Skeletal muscle tissue (tissue), 4 donors: ENCODE data around the gene PTPRO. TPM values are rescaled to one million over a fixed set of nuclear protein-coding genes. Genes with fewer than 3 reads are reported as not detected.

Source experiments
- H3K27ac ChIP-seq: one replicate; pipeline ENCODE4 v1.7.0; 2013; ENCODE audit warnings: mild to moderate bottlenecking, low read depth, low read length, inconsistent platforms
- H3K27me3 ChIP-seq, 3 donors: one replicate each; pipeline ENCODE4 v1.7.0; 2013; ENCODE audit warnings: low read length in 3 of 3; ENCODE audit not compliant: control insufficient read depth in 3 of 3, insufficient read depth in 3 of 3
- H3K36me3 ChIP-seq, 3 donors: one replicate each; pipeline ENCODE4 v1.7.0; 2013; ENCODE audit warnings: low read length in 3 of 3; ENCODE audit not compliant: control insufficient read depth in 3 of 3, insufficient read depth in 3 of 3
- H3K4me1 ChIP-seq, 3 donors: one replicate each; pipeline ENCODE4 v1.7.0; 2013; ENCODE audit warnings: low read length in 3 of 3, mild to moderate bottlenecking in 3 of 3; ENCODE audit not compliant: control insufficient read depth in 3 of 3, insufficient read depth in 3 of 3
- H3K4me3 ChIP-seq, 3 donors: one replicate each; pipeline ENCODE4 v1.7.0; 2013; ENCODE audit warnings: low read length in 3 of 3
- H3K9ac ChIP-seq, 3 donors: one replicate each; pipeline ENCODE4 v1.7.0; 2013; ENCODE audit warnings: low read length in 3 of 3, mild to moderate bottlenecking in 3 of 3, moderate library complexity in 2 of 3, low read depth in 1 of 3
- H3K9me3 ChIP-seq, 3 donors: one replicate each; pipeline ENCODE4 v1.7.0; 2013; ENCODE audit warnings: low read length in 3 of 3; ENCODE audit not compliant: control insufficient read depth in 3 of 3
- total RNA-seq: library from RNA; depleted of rRNA; stranded (reverse); fragments of >200 nt; gene quantifications from one replicate; pipeline ENCODE4 v1.2.3, GENCODE V29; 2014
- donor health status: Osteomylitis.

Gene PTPRO
- total RNA-seq, 1 donor from 2014 or later, result 2.1 TPM

- Histone ChIP-seq H3K4me3 (no peak overlapping the region), H3K4me1 (no peaks in the 10 kb centered on the region), H3K27me3 (no peaks in the 10 kb centered on the region), H3K27ac (no peak overlapping the region), H3K36me3 (no peaks in the 10 kb centered on the region), H3K9me3 (peaks cover 0 to 2% (median 0%) of the 10 kb centered on the region in 3 donors), H3K9ac (no peak overlapping the region)
These were observed 18.0 kb upstream of the PTPRO start for GRCh38 chr12:15304296-15304695.

- peaks cover 0 to 2% (median 0%) of the 10 kb centered on the region in 3 donors for H3K9me3 ChIP-seq
- H3K4me3 ChIP-seq, result no peak overlapping the region
- H3K36me3 ChIP-seq, result no peaks in the 10 kb centered on the region
- H3K27me3 ChIP-seq, result no peaks in the 10 kb centered on the region
- no peaks in the 10 kb centered on the region for H3K4me1 ChIP-seq
- no peak overlapping the region for H3K9ac ChIP-seq
- no peak overlapping the region for H3K27ac ChIP-seq
These were observed 15.7 kb upstream of the PTPRO start for GRCh38 chr12:15306605-15307004.

GRCh38 chr12:15307079-15307478 is 15.2 kb upstream of the PTPRO start:
- H3K4me3 ChIP-seq, result no peak overlapping the region
- H3K27me3 ChIP-seq, result no peaks in the 10 kb centered on the region
- H3K36me3 ChIP-seq, result no peaks in the 10 kb centered on the region
- H3K9ac ChIP-seq, result no peak overlapping the region
- no peaks in the 10 kb centered on the region for H3K4me1 ChIP-seq
- peaks cover 0 to 2% (median 0%) of the 10 kb centered on the region in 3 donors for H3K9me3 ChIP-seq
- no peak overlapping the region for H3K27ac ChIP-seq

GRCh38 chr12:15318841-15319240 is 3.5 kb upstream of the PTPRO start:
- Histone ChIP-seq H3K4me1 (peaks cover 0 to 7% (median 7%) of the 10 kb centered on the region in 3 donors), H3K9ac (no peak overlapping the region), H3K27ac (no peak overlapping the region), H3K27me3 (peaks cover 7 to 14% (median 9%) of the 10 kb centered on the region in 3 donors), H3K9me3 (no peaks in the 10 kb centered on the region), H3K36me3 (no peaks in the 10 kb centered on the region), H3K4me3 (no peak overlapping the region)

GRCh38 chr12:15320881-15321280 is 1.4 kb upstream of the PTPRO start:
- H3K9ac ChIP-seq, result no peak overlapping the region
- H3K9me3 ChIP-seq, result no peaks in the 10 kb centered on the region
- peaks cover 0 to 7% (median 7%) of the 10 kb centered on the region in 3 donors for H3K4me1 ChIP-seq
- H3K27me3 ChIP-seq, result peaks cover 7 to 14% (median 13%) of the 10 kb centered on the region in 3 donors
- H3K36me3 ChIP-seq, result no peaks in the 10 kb centered on the region
- no peak overlapping the region for H3K27ac ChIP-seq
- no peak overlapping the region for H3K4me3 ChIP-seq

- H3K4me1 ChIP-seq, result peaks cover 0 to 7% (median 7%) of the 10 kb centered on the region in 3 donors
- H3K27me3 ChIP-seq, result peaks cover 7 to 14% (median 13%) of the 10 kb centered on the region in 3 donors
- H3K36me3 ChIP-seq, result no peaks in the 10 kb centered on the region
- H3K4me3 ChIP-seq, result no peak overlapping the region
- no peaks in the 10 kb centered on the region for H3K9me3 ChIP-seq
- no peak overlapping the region for H3K27ac ChIP-seq
- no peak overlapping the region for H3K9ac ChIP-seq
These were observed 1.2 kb downstream of the PTPRO start for GRCh38 chr12:15323480-15323879.

- H3K27me3 ChIP-seq, result peaks cover 0 to 4% (median 0%) of the 10 kb centered on the region in 3 donors
These were observed 7.6 kb downstream of the PTPRO start for GRCh38 chr12:15329891-15330290.

GRCh38 chr12:15334225-15334624 is 11.9 kb downstream of the PTPRO start:
- Histone ChIP-seq H3K9ac (no peak overlapping the region), H3K4me3 (no peak overlapping the region), H3K27ac (no peak overlapping the region), H3K27me3 (no peaks in the 10 kb centered on the region), H3K4me1 (no peaks in the 10 kb centered on the region), H3K9me3 (no peaks in the 10 kb centered on the region), H3K36me3 (no peaks in the 10 kb centered on the region)

More at GRCh38 chr12:15329891-15330290, 7.6 kb downstream of the PTPRO start:
- Histone ChIP-seq H3K4me1 (no peaks in the 10 kb centered on the region), H3K4me3 (no peak overlapping the region), H3K9ac (no peak overlapping the region), H3K36me3 (no peaks in the 10 kb centered on the region), H3K9me3 (no peaks in the 10 kb centered on the region), H3K27ac (no peak overlapping the region)

- Histone ChIP-seq H3K4me3 (no peak overlapping the region), H3K4me1 (no peaks in the 10 kb centered on the region), H3K9ac (no peak overlapping the region), H3K36me3 (no peaks in the 10 kb centered on the region), H3K27me3 (no peaks in the 10 kb centered on the region), H3K27ac (no peak overlapping the region), H3K9me3 (no peaks in the 10 kb centered on the region)
These were observed 13.7 kb downstream of the PTPRO start for GRCh38 chr12:15335959-15336358.

GRCh38 chr12:15336768-15337553 is 14.7 kb downstream of the PTPRO start:
- Histone ChIP-seq H3K9ac (no peak overlapping the region), H3K27me3 (no peaks in the 10 kb centered on the region), H3K4me3 (no peak overlapping the region), H3K9me3 (no peaks in the 10 kb centered on the region), H3K36me3 (no peaks in the 10 kb centered on the region), H3K4me1 (no peaks in the 10 kb centered on the region), H3K27ac (no peak overlapping the region)
